SK-N-SH (cell line): ENCODE measurements around the gene WHRN. TPM values are rescaled to one million over a fixed set of nuclear protein-coding genes. Genes with fewer than 3 reads are reported as not detected.

Source experiments
- CTCF ChIA-PET: fragments of 300-600, 350-600 bp; formaldehyde crosslinking; extraction: SDS; loops from one replicate; lab custom pipeline; 2021; lab: Yijun Ruan, JAX
- POLR2A ChIA-PET: fragments of 350-600 bp; sonication (Branson Sonifier 250); formaldehyde crosslinking; extraction: SDS; loops from one replicate; lab custom pipeline; 2020; ENCODE audit warnings: antibody characterized with exemption, inconsistent platforms; lab: Yijun Ruan, JAX
- DNase-seq: peaks from one replicate; pipeline ENCODE4 v3.0.0; 2012
- H2AFZ ChIP-seq: fragments of 200-600 bp; sonication (generic); 2 replicates; pipeline ENCODE4 v1.8.1; 2016; ENCODE audit warnings: antibody characterized with exemption, mild to moderate bottlenecking, low read depth
- H3F3A ChIP-seq: fragments of 200-600 bp; sonication (generic); replicated peaks from 2 replicates; pipeline ENCODE3; 2016; ENCODE audit warnings: antibody characterized with exemption, mild to moderate bottlenecking; ENCODE audit not compliant: insufficient read depth
- H3K27ac ChIP-seq, 2 experiments: fragments of 200-500 bp in 1 of 2; fragments of 200-600 bp in 1 of 2; sonication (Bioruptor generic) in 1 of 2; sonication (generic), shearing (Covaris generic) in 1 of 2; 2 replicates each; pipeline versions ENCODE4 v1.5.1 to v1.6.1; 2014 to 2016; ENCODE audit warnings: low read depth in 2 of 2, inconsistent platforms in 1 of 2, low read length in 1 of 2, mild to moderate bottlenecking in 1 of 2, mixed read lengths in 1 of 2
- H3K27me3 ChIP-seq: fragments of 200-600 bp; sonication (generic), shearing (Covaris generic); 2 replicates; pipeline ENCODE4 v1.6.1; 2016; ENCODE audit warnings: mixed run types; ENCODE audit not compliant: insufficient read depth
- H3K36me3 ChIP-seq, 2 experiments: fragments of 200-500 bp in 1 of 2; fragments of 200-600 bp in 1 of 2; sonication (Bioruptor generic) in 1 of 2; sonication (generic) in 1 of 2; replicated peaks in 1 of 2; 2 replicates each; pipeline versions ENCODE3 to v1.5.1; 2014 to 2016; ENCODE audit warnings: low read length in 1 of 2, mild to moderate bottlenecking in 1 of 2; ENCODE audit not compliant: insufficient read depth in 2 of 2, control insufficient read depth in 1 of 2
- H3K4me1 ChIP-seq, 2 experiments: fragments of 200-500 bp in 1 of 2; fragments of 200-600 bp in 1 of 2; sonication (Bioruptor generic) in 1 of 2; sonication (generic), shearing (Covaris generic) in 1 of 2; 2 replicates each; pipeline versions ENCODE4 v1.5.1 to v1.6.1; 2014 to 2016; ENCODE audit warnings: low read depth in 1 of 2, low read length in 1 of 2, mixed run types in 1 of 2; ENCODE audit not compliant: insufficient read depth in 2 of 2, control insufficient read depth in 1 of 2
- H3K4me2 ChIP-seq: fragments of 200-600 bp; sonication (generic), shearing (Covaris generic); 2 replicates; pipeline ENCODE4 v1.6.1; 2017; ENCODE audit warnings: mixed run types
- H3K4me3 ChIP-seq, 2 experiments: fragments of 200-500 bp in 1 of 2; fragments of 200-600 bp in 1 of 2; sonication (Bioruptor generic) in 1 of 2; sonication (generic), shearing (Covaris generic) in 1 of 2; 2 replicates each; pipeline versions ENCODE4 v1.5.1 to v1.8.1; 2014 to 2016; ENCODE audit warnings: low read depth in 2 of 2, inconsistent platforms in 1 of 2, low read length in 1 of 2, mild to moderate bottlenecking in 1 of 2, mixed read lengths in 1 of 2, moderate library complexity in 1 of 2
- H3K79me2 ChIP-seq: fragments of 200-600 bp; sonication (generic); 2 replicates; pipeline ENCODE4 v1.8.1; 2017; ENCODE audit warnings: mild to moderate bottlenecking; ENCODE audit not compliant: insufficient read depth
- H3K9ac ChIP-seq: fragments of 200-600 bp; sonication (generic); 2 replicates; pipeline ENCODE4 v1.6.1; 2017; ENCODE audit warnings: mixed run types
- H3K9me2 ChIP-seq: fragments of 200-600 bp; sonication (generic); 2 replicates; pipeline ENCODE4 v1.6.1; 2017; ENCODE audit warnings: mixed run types
- H3K9me3 ChIP-seq: fragments of 200-600 bp; sonication (generic); 2 replicates; pipeline ENCODE4 v1.6.1; 2017; ENCODE audit warnings: mixed run types, mild to moderate bottlenecking, moderate library complexity
- H4K20me1 ChIP-seq: fragments of 200-600 bp; sonication (generic); 2 replicates; pipeline ENCODE4 v1.6.1; 2017; ENCODE audit warnings: mild to moderate bottlenecking, mixed run types; ENCODE audit not compliant: insufficient read depth
- CTCF ChIP-seq: fragments of 200-600 bp; sonication (generic); IDR thresholded peaks from 2 replicates; pipeline ENCODE4 v1.6.1; 2017; ENCODE audit warnings: antibody characterized with exemption, mild to moderate bottlenecking, moderate library complexity
- ELF1 ChIP-seq: IDR thresholded peaks from 2 replicates; pipeline ENCODE4 v1.4.0; 2012
- EP300 ChIP-seq, 2 experiments: IDR thresholded peaks; 2 replicates each; pipeline versions ENCODE4 v1.4.0 to v1.6.1; 2012; ENCODE audit warnings: borderline replicate concordance in 1 of 2, low read depth in 1 of 2, low read length in 1 of 2
- FOSL2 ChIP-seq: IDR thresholded peaks from 2 replicates; pipeline ENCODE4 v1.4.0; 2012; ENCODE audit warnings: low read depth, mild to moderate bottlenecking, moderate library complexity, borderline replicate concordance
- MXI1 ChIP-seq: IDR thresholded peaks from 2 replicates; pipeline ENCODE4 v1.6.1; 2012; ENCODE audit warnings: mild to moderate bottlenecking, low read depth, low read length, improper control_type of control experiment
- RFX5 ChIP-seq: IDR thresholded peaks from 2 replicates; pipeline ENCODE4 v1.6.1; 2012; ENCODE audit warnings: mild to moderate bottlenecking, improper control_type of control experiment, low read length
- WGBS: methylation state at CpG from one replicate; pipeline ENCODE4 v1.1.6; 2017; ENCODE audit warnings: low lambda C conversion rate; 5-methylcytosine and 5-hydroxymethylcytosine counted together
- polyA plus RNA-seq, 3 experiments: library from polyadenylated mRNA; depleted of rRNA; stranded (reverse); fragments of >200 nt; gene quantifications; 2 replicates each; pipeline ENCODE4 v1.2.3, GENCODE V29; 2012
- TF ChIP-seq, protein P1 (sequence below): IDR thresholded peaks from 2 replicates; pipeline ENCODE4 v1.6.1; 2012; ENCODE audit warnings: mild to moderate bottlenecking, low read depth, low read length, moderate library complexity
- TF ChIP-seq, protein P2 (sequence below): fragments of 150-350 bp; IDR thresholded peaks from 2 replicates; pipeline ENCODE4 v1.6.1; 2017; ENCODE audit warnings: antibody characterized with exemption, low read length, low read depth, borderline replicate concordance

WHRN gene
- polyA plus RNA-seq, 1 of the 3 experiments (the other 2 are of a cell fraction), result 4.6 TPM

DNA sequence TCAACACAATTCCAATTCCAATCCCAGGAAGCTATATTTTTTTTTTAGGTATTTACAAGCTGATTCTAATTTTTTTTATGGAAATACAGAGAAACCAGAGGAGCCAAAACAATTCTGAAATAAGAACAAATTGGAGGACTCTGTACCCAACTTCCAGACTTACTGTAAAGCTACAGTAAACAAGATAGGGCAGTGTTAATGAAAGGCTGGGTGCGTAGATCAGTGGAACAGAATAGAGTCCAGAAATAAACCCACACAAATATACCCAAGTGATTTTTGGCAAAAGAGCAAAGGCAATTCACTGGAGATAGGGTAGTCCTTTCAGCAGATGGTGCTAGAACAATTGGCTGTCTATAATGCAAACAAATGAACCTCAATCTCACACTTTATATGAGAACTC lies 50.6 kb downstream of the WHRN start:
- Histone ChIP-seq H3K27ac (no peak overlapping the region), H3K36me3 (no peaks in the 10 kb centered on the region), H3K9ac (no peak overlapping the region), H3K9me2 (no peaks in the 10 kb centered on the region), H3K79me2 (no peaks in the 10 kb centered on the region), H3K4me3 (no peak overlapping the region), H3F3A (no peaks in the 10 kb centered on the region), H2AFZ (no peak overlapping the region), H4K20me1 (no peaks in the 10 kb centered on the region), H3K4me2 (no peak overlapping the region), H3K4me1 (no peaks in the 10 kb centered on the region), H3K27me3 (no peaks in the 10 kb centered on the region; the same call in 1 of the 2 replicates), H3K9me3 (no peaks in the 10 kb centered on the region)
- CTCF ChIA-PET, result interaction anchor here (1.2 kb wide), 1 partner anchor 227 kb away, joined by 3 read pairs; the partner anchor contains the start of gene TEX48
- TF ChIP-seq, protein P1, sequence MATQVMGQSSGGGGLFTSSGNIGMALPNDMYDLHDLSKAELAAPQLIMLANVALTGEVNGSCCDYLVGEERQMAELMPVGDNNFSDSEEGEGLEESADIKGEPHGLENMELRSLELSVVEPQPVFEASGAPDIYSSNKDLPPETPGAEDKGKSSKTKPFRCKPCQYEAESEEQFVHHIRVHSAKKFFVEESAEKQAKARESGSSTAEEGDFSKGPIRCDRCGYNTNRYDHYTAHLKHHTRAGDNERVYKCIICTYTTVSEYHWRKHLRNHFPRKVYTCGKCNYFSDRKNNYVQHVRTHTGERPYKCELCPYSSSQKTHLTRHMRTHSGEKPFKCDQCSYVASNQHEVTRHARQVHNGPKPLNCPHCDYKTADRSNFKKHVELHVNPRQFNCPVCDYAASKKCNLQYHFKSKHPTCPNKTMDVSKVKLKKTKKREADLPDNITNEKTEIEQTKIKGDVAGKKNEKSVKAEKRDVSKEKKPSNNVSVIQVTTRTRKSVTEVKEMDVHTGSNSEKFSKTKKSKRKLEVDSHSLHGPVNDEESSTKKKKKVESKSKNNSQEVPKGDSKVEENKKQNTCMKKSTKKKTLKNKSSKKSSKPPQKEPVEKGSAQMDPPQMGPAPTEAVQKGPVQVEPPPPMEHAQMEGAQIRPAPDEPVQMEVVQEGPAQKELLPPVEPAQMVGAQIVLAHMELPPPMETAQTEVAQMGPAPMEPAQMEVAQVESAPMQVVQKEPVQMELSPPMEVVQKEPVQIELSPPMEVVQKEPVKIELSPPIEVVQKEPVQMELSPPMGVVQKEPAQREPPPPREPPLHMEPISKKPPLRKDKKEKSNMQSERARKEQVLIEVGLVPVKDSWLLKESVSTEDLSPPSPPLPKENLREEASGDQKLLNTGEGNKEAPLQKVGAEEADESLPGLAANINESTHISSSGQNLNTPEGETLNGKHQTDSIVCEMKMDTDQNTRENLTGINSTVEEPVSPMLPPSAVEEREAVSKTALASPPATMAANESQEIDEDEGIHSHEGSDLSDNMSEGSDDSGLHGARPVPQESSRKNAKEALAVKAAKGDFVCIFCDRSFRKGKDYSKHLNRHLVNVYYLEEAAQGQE, result no peak
- TF ChIP-seq CTCF, result no peak
- TF ChIP-seq EP300 (IDR thresholded peaks at IDR 0.05; ENCODE audit: borderline replicate concordance in 1 of 2, low read depth in 1 of 2, low read length in 1 of 2), result no peak
- TF ChIP-seq MXI1, result no peak
- TF ChIP-seq RFX5, result no peak
- no peak for TF ChIP-seq ELF1
- TF ChIP-seq, protein P2, sequence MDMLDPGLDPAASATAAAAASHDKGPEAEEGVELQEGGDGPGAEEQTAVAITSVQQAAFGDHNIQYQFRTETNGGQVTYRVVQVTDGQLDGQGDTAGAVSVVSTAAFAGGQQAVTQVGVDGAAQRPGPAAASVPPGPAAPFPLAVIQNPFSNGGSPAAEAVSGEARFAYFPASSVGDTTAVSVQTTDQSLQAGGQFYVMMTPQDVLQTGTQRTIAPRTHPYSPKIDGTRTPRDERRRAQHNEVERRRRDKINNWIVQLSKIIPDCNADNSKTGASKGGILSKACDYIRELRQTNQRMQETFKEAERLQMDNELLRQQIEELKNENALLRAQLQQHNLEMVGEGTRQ, result no peak
- TF ChIP-seq FOSL2, result no peak
- 0% methylated on average over 1 of the region's 1 CpG for WGBS
- POLR2A ChIA-PET, result no interaction called here
- no peak for DNase-seq
